K562 (cell line): ENCODE results near the gene KLF1. TPM values are rescaled to one million over a fixed set of nuclear protein-coding genes. Genes with fewer than 3 reads are reported as not detected.

Experiments
- ATAC-seq: fragments of 200-7000 bp; cut with Tn5 transposase; 3 replicates; pipeline ENCODE4 v1.9.1; 2020; ENCODE audit warnings: moderate library complexity
- BruUV-seq: library from RNA; stranded (reverse); fragments of 400-500 nt; replicated peaks from 2 replicates; lab custom pipeline; 2021; lab: Mats Ljungman, UMichigan
- CTCF ChIA-PET: fragments of 300-600 bp; formaldehyde crosslinking; extraction: SDS; loops from one replicate; lab custom pipeline; 2021; ENCODE audit warnings: low intra/inter-chr PET ratio; lab: Yijun Ruan, JAX
- POLR2A ChIA-PET: fragments of 300-600, 350-650 bp; sonication (Branson Sonifier 250); formaldehyde crosslinking; extraction: SDS; loops from one replicate; lab custom pipeline; 2021; ENCODE audit warnings: antibody characterized with exemption, inconsistent platforms; lab: Yijun Ruan, JAX
- DNase-seq, 4 experiments: peaks; one replicate each; pipeline versions ENCODE4 v3.0.0 to v3.0.0-alpha.2; 2011 to 2018; ENCODE audit warnings: low spot score in 3 of 4, mixed read lengths in 3 of 4; ENCODE audit errors: extremely low read depth in 1 of 4
- FAIRE-seq: peaks from 2 replicates; lab custom pipeline; 2011; peaks lifted over from hg19 to GRCh38; lab: Jason Lieb, UNC
- H2AFZ ChIP-seq: 2 replicates; pipeline ENCODE4 v1.6.0; 2011; ENCODE audit warnings: low read depth, low read length, control low read depth, inconsistent platforms
- H3K27ac ChIP-seq: fragments of 200-600 bp; 3 replicates; pipeline ENCODE4 v1.8.0; 2011; ENCODE audit warnings: low read depth, mild to moderate bottlenecking, control low read depth, inconsistent platforms, low read length, moderate library complexity, mixed read lengths; ENCODE audit errors: extremely low read depth
- H3K27me3 ChIP-seq, 2 experiments: fragments of 300-600 bp in 1 of 2; 2 replicates in 1 of 2; 3 replicates in 1 of 2; pipeline versions ENCODE4 v1.6.0 to v1.8.0; 2011; ENCODE audit warnings: inconsistent platforms in 2 of 2, low read length in 2 of 2, mild to moderate bottlenecking in 1 of 2, mixed read lengths in 1 of 2, moderate library complexity in 1 of 2; ENCODE audit not compliant: control insufficient read depth in 2 of 2, insufficient read depth in 2 of 2
- H3K36me3 ChIP-seq: fragments of 300-600 bp; 3 replicates; pipeline ENCODE4 v1.8.0; 2011; ENCODE audit warnings: mild to moderate bottlenecking, low read length, inconsistent platforms; ENCODE audit not compliant: control insufficient read depth, insufficient read depth
- H3K4me1 ChIP-seq, 2 experiments: fragments of 200-600 bp in 1 of 2; replicated peaks in 1 of 2; 2 replicates in 1 of 2; 3 replicates in 1 of 2; pipeline versions ENCODE4 v1.5.1 to v1.8.0; 2011; ENCODE audit warnings: inconsistent platforms in 2 of 2, low read length in 2 of 2, mild to moderate bottlenecking in 1 of 2, mixed read lengths in 1 of 2, moderate library complexity in 1 of 2; ENCODE audit not compliant: control insufficient read depth in 2 of 2, insufficient read depth in 2 of 2
- H3K4me2 ChIP-seq: 2 replicates; pipeline ENCODE4 v1.6.1; 2011; ENCODE audit warnings: low read length, control low read depth, inconsistent platforms, mixed read lengths; ENCODE audit not compliant: insufficient read depth
- H3K4me3 ChIP-seq: fragments of 200-600 bp; sonication (generic), shearing (Covaris generic); 2 replicates; pipeline ENCODE4 v1.5.1; 2016; ENCODE audit warnings: control low read depth, inconsistent platforms
- H3K79me2 ChIP-seq: fragments of 200-600 bp; 3 replicates; pipeline ENCODE4 v1.8.0; 2011; ENCODE audit warnings: low read length, inconsistent platforms; ENCODE audit not compliant: control insufficient read depth, insufficient read depth
- H3K9ac ChIP-seq, 2 experiments: 2 replicates each; pipeline versions ENCODE4 v1.6.0 to v1.6.1; 2011; ENCODE audit warnings: low read depth in 2 of 2, low read length in 2 of 2, control low read depth in 1 of 2, inconsistent platforms in 1 of 2, mild to moderate bottlenecking in 1 of 2, mixed read lengths in 1 of 2; ENCODE audit not compliant: insufficient read depth in 1 of 2
- H3K9me1 ChIP-seq: one replicate; pipeline ENCODE4 v1.6.0; 2011; ENCODE audit warnings: inconsistent platforms, mild to moderate bottlenecking, low read length, moderate library complexity; ENCODE audit not compliant: control insufficient read depth, insufficient read depth
- H3K9me3 ChIP-seq: replicated peaks from 2 replicates; pipeline ENCODE4 v1.5.1; 2011; ENCODE audit warnings: low read depth, low read length, inconsistent platforms; ENCODE audit not compliant: control insufficient read depth, insufficient read depth
- H4K20me1 ChIP-seq: replicated peaks from 2 replicates; pipeline ENCODE4 v1.6.1; 2011; ENCODE audit warnings: low read length, inconsistent platforms, mixed read lengths; ENCODE audit not compliant: control insufficient read depth, insufficient read depth
- CBX1 ChIP-seq: sonication (generic); IDR thresholded peaks from 2 replicates; pipeline ENCODE4 v1.6.1; 2016; ENCODE audit warnings: antibody characterized with exemption, low read depth, mild to moderate bottlenecking
- CBX2 ChIP-seq: fragments of 200-600 bp; sonication (generic); IDR thresholded peaks from one replicate; pipeline ENCODE4 v1.6.1; 2012; ENCODE audit warnings: mild to moderate bottlenecking, low read length, inconsistent platforms; ENCODE audit not compliant: insufficient read depth, poor library complexity, severe bottlenecking
- FIP1L1 ChIP-seq: fragments of 200-400 bp; formaldehyde crosslinking; IDR thresholded peaks from 2 replicates; pipeline ENCODE4 v1.6.1; 2018; ENCODE audit warnings: mild to moderate bottlenecking, low read depth, low read length; ENCODE audit not compliant: poor library complexity, severe bottlenecking
- FOXJ2 ChIP-seq: fragments of 200-800 bp; sonication (Bioruptor generic); IDR thresholded peaks from 2 replicates; pipeline ENCODE4 v1.6.1; 2016; ENCODE audit warnings: missing genetic modification characterization, missing compliant biosample characterization
- GTF2B ChIP-seq: IDR thresholded peaks from 2 replicates; pipeline ENCODE4 v1.6.1; 2011; ENCODE audit not compliant: insufficient read length; ENCODE audit errors: extremely low read depth
- SAP30 ChIP-seq: fragments of 200-600 bp; sonication (generic); IDR thresholded peaks from 2 replicates; pipeline ENCODE4 v1.6.1; 2012; ENCODE audit warnings: borderline replicate concordance, low read depth, mild to moderate bottlenecking, moderate library complexity, low read length, control low read depth, inconsistent platforms; ENCODE audit not compliant: insufficient read depth, poor library complexity, severe bottlenecking
- SMAD1 ChIP-seq: fragments of 150-350 bp; IDR thresholded peaks from 2 replicates; pipeline ENCODE4 v1.6.1; 2014; ENCODE audit warnings: low read length, low read depth; ENCODE audit not compliant: partially characterized antibody
- SP1 ChIP-seq: sonication (generic); formaldehyde crosslinking; IDR thresholded peaks from 2 replicates; pipeline ENCODE4 v1.8.1; 2022; ENCODE audit warnings: mild to moderate bottlenecking, missing genetic modification reagents
- SRSF7 ChIP-seq: fragments of 200-400 bp; formaldehyde crosslinking; optimal IDR thresholded peaks from 2 replicates; pipeline ENCODE3; 2017; ENCODE audit warnings: mild to moderate bottlenecking, low read depth, low read length
- STAT5A ChIP-seq: IDR thresholded peaks from 2 replicates; pipeline ENCODE4 v1.6.1; 2012; ENCODE audit warnings: low read length, inconsistent platforms, borderline replicate concordance
- ZBTB11 ChIP-seq, 3 experiments: fragments of 200-800 bp in 1 of 3; fragments of 250-450 bp in 1 of 3; fragments of 450-650 bp in 1 of 3; sonication (Bioruptor Pico) in 1 of 3; sonication (Bioruptor generic) in 1 of 3; formaldehyde crosslinking in 1 of 3; IDR thresholded peaks; 2 replicates each; pipeline versions ENCODE4 v1.6.1 to v1.8.0; 2016 to 2022; ENCODE audit warnings: mild to moderate bottlenecking in 2 of 3, missing genetic modification characterization in 2 of 3, missing compliant biosample characterization in 1 of 3, moderate library complexity in 1 of 3
- ZNF134 ChIP-seq: fragments of 250-450 bp; sonication (Bioruptor Pico); conservative IDR thresholded peaks from 2 replicates; pipeline ENCODE4 v1.4.0; 2020
- ZNF384 ChIP-seq: IDR thresholded peaks from 2 replicates; pipeline ENCODE4 v1.6.1; 2012; ENCODE audit warnings: low read depth, low read length, improper control_type of control experiment
- ZNF589 ChIP-seq: fragments of 200-800 bp; sonication (Bioruptor generic); IDR thresholded peaks from 2 replicates; pipeline ENCODE4 v1.6.1; 2016; ENCODE audit warnings: low read depth, missing genetic modification characterization, missing compliant biosample characterization
- WGBS: fragments of 100-300 bp; shearing (Covaris generic); methylation state at CpG from one replicate; pipeline ENCODE4 v1.1.6; 2016; ENCODE audit warnings: low coverage, mixed read lengths; ENCODE audit not compliant: insufficient coverage; ENCODE audit errors: missing lambda C conversion rate; 5-methylcytosine and 5-hydroxymethylcytosine counted together
- in situ Hi-C: fragments of 300-500 bp; cut with MboI; formaldehyde crosslinking; loops from 4 replicates; pipeline ENCODE4 v1.15.0; 2018; ENCODE audit warnings: inconsistent platforms, mixed read lengths
- intact Hi-C: fragments of 100-400 bp; cut with micrococcal nuclease; formaldehyde crosslinking; loops from 2 replicates; pipeline ENCODE4 v1.14.2; 2022
- polyA plus RNA-seq, 8 experiments: library from polyadenylated mRNA; depleted of rRNA in 4 of 8; stranded (reverse) in 5 of 8; unstranded in 3 of 8; fragments of >200 nt; fragmentation: Nextera tagmentation in 2 of 8; fragmentation: Illumina TruSeq in 1 of 8; extraction: Ambion mirVana in 2 of 8; extraction: Trizol in 1 of 8; gene quantifications; 2 replicates each; pipeline versions ENCODE4 v1.2.1 to v1.2.3, GENCODE V29; 2011 to 2014; ENCODE audit warnings: inconsistent platforms in 1 of 8, missing spikeins in 1 of 8
- total RNA-seq, 7 experiments: library from RNA; depleted of rRNA in 6 of 7; stranded (reverse); fragments of >200 nt in 6 of 7; fragmentation: Illumina TruSeq in 2 of 7; extraction: Trizol in 2 of 7; gene quantifications; 2 replicates each; pipeline versions ENCODE4 v1.2.1 to v1.2.3, GENCODE V29; 2011 to 2021; ENCODE audit warnings: low replicate concordance in 1 of 7

The KLF1 gene
- total and polyA plus RNA-seq, 9 of the 15 experiments (the other 6 are each of a cell fraction or from before 2014, with no cell fraction given), result 8.4 to 163 (median 47.3) TPM

- Histone ChIP-seq H3K9me3 (peaks cover 2% of the 10 kb centered on the region; the same call in 1 of the 2 replicates), H3K4me1 (peaks cover 3 to 33% of the 10 kb centered on the region in 2 experiments; a peak in 4 of 5 replicates), H3K79me2 (no peaks in the 10 kb centered on the region), H3K27me3 (no peaks in the 10 kb centered on the region), H2AFZ (no peak overlapping the region), H4K20me1 (no peaks in the 10 kb centered on the region), H3K27ac (0 out of 3 replicates have a peak overlapping the region, but pooled peaks have one; percentile 13), H3K9ac (no peak overlapping the region), H3K4me2 (0 out of 2 replicates have a peak overlapping the region, but pooled peaks have one; percentile 8), H3K9me1 (no peaks in the 10 kb centered on the region), H3K36me3 (peaks cover 23% of the 10 kb centered on the region; the same call in 2 of the 3 replicates), H3K4me3 (no peak overlapping the region)
- peak; percentile 84 to 92 (median 85) for DNase-seq
- FAIRE-seq, result peak; percentile 92
- BruUV-seq, result no TSS peak
- intact Hi-C loops (no loop called here), in situ Hi-C loops (no loop called here)
- ChIA-PET POLR2A (interaction anchor here (0.7 to 3.3 kb wide), 5 partner anchors 8 to 82 kb away, joined by 3 to 37 read pairs (median 7); partner anchors contain the start of genes DNASE2 and KLF1), CTCF (no interaction called here)
- WGBS, result 92% methylated on average over 48 of the region's 70 CpGs
- ATAC-seq, result peak; percentile 90
- TF ChIP-seq ZNF384, result 0 out of 2 replicates have a peak, but pooled peaks have one; percentile 21
- TF ChIP-seq CBX2, result no peak
- TF ChIP-seq CBX1, result 0 out of 2 replicates have a peak, but pooled peaks have one; percentile 60
- TF ChIP-seq ZNF589, result no peak
- TF ChIP-seq STAT5A, result no peak
- peak; percentile 48; the same call in 1 of the 2 replicates for TF ChIP-seq SP1 (CRISPR knock-in tag)
- TF ChIP-seq SAP30, result no peak
- peak; percentile 26 for TF ChIP-seq FIP1L1
- TF ChIP-seq SMAD1, result no peak
- no peak for TF ChIP-seq ZNF134 (CRISPR knock-in tag)
- TF ChIP-seq SRSF7, result no peak
- TF ChIP-seq GTF2B, result no peak
- no peak for TF ChIP-seq ZBTB11 (CRISPR knock-in tag; IDR thresholded peaks at IDR 0.05)
- TF ChIP-seq FOXJ2 (tag), result no peak
Measured at GRCh38 chr19:12872941-12873890, 13.8 kb downstream of the KLF1 start.
